GM21717 (cell line): Measurements from ENCODE around the gene ANAPC4.
A peak's percentile ranks its signal among the peaks of the same experiment; 100 is the strongest.

ENCODE experiments used
- ATAC-seq: cut with Tn5 transposase; IDR thresholded peaks from one replicate; pipeline ENCODE4 v1.9.1; 2021; ENCODE audit warnings: mild to moderate bottlenecking, moderate library complexity; ENCODE audit not compliant: unreplicated experiment

The ANAPC4 gene

GRCh38 chr4:25430630-25431029 lies 53.6 kb downstream of the ANAPC4 start:
- no peak for ATAC-seq

GRCh38 chr4:25433966-25434827 lies 57.1 kb downstream of the ANAPC4 start:
- no peak for ATAC-seq

- no peak for ATAC-seq
These were observed 60.9 kb downstream of the ANAPC4 start for GRCh38 chr4:25437926-25438325.

DNA sequence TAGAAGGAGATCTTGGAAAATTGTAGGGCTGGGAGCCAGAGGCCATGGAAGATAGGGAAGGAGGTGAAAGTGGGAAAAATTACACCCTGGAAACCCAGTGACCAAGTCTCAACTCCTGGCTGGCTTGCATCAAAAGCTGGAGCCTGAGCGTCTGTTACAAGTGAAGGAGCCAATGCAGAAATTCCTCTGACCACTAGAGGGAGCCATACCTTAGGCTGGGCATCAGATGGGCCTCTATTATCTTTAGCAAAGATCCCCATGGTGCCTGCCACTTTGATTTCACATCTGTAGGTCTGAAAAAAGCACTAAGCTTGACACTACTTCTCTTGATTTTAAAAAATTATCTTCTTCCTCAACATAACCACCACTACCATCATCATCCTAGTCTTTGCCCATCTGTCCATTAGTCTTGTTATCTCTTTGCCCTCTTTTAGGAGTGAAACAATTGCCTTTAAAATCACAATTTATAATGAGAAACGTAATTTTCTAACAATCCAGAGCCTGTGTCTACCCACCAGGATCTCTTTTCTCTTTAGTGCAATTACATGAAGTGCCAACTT lies 62.9 kb downstream of the ANAPC4 start:
- ATAC-seq: peak; percentile 80

GRCh38 chr4:25440478-25441030 lies 63.5 kb downstream of the ANAPC4 start:
- no peak for ATAC-seq

- no peak for ATAC-seq
These were observed 64.6 kb downstream of the ANAPC4 start for GRCh38 chr4:25441519-25442117.

DNA sequence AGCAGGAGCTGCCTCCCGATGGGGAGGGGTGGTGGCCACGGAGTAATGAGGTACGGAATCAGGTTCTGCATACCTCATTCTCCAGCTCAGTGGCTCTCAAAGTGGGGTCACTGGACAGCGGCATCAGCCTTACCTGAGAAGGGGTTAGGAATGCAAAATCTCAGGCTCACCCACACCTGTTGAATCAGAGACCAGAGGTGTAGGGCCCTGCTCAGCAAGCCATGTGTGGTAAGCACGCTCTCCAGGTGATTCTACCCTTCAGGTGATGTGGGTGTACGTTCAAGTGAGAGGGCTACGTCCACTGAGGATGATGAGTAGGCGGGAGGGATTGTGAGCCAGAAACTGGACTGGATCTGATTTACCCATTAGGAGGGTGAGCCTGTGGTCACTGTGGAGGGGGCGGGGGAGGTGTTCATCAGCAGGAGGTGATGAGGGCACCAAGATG lies 65.8 kb downstream of the ANAPC4 start:
- no peak for ATAC-seq

- ATAC-seq: no peak
These were observed 66.8 kb downstream of the ANAPC4 start for GRCh38 chr4:25443851-25444250.

- ATAC-seq: no peak
These were observed 69.5 kb downstream of the ANAPC4 start for GRCh38 chr4:25446611-25447010.

DNA sequence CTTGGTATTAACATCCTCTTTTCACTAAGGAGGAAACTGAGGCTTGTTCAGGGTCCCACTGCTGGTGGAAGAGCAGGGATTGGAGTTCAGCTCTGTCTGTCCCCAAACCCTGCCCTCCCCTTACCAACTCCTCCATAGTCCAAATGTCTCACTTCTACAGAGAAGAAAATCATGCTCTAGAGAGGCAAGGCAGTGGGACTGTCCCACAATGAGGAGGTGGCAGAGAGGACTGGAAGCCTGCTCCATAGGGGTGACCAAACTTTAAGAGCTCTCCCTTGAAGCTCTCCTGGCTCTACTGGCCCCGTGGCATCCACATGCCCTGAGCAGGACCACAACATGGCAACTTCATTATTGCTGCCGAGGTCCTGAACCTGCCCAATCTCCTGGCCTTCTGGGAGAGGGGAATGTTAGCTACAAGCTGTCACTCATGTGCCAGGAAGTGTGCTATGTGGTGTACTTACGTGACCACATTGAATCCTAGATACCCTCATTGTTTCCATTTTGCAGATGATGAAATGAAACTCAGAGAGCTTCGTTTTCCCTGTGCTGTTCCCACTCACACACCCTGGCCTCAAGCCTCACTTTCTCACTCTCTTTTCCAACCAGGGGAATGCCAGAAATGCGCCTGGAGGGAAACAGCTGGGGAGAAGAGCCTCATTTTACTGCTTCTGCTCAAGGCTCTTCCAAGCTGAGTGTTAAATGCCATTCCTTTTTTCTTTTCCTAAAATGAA lies 71.5 kb downstream of the ANAPC4 start:
- no peak for ATAC-seq

DNA sequence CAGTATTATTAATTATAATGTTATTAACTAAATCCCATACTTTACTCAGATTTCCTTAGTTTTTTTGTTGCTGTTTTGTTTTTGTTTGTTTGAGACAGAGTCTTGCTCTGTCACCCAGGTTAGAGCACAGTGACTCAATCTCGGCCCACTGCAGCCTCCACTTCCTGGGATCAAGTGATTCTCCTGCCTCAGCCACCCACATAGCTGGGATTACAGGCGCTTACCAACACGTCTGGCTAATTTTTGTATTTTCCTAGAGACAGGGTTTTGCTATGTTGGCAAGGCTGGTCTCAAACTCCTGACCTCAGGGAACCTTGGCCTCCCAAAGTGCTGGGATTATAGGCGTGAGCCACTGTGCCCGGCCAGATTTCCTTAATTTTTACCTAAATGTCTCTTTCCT lies 72.2 kb downstream of the ANAPC4 start:
- no peak for ATAC-seq

GRCh38 chr4:25449688-25450087 lies 72.6 kb downstream of the ANAPC4 start:
- peak; percentile 63 for ATAC-seq

DNA sequence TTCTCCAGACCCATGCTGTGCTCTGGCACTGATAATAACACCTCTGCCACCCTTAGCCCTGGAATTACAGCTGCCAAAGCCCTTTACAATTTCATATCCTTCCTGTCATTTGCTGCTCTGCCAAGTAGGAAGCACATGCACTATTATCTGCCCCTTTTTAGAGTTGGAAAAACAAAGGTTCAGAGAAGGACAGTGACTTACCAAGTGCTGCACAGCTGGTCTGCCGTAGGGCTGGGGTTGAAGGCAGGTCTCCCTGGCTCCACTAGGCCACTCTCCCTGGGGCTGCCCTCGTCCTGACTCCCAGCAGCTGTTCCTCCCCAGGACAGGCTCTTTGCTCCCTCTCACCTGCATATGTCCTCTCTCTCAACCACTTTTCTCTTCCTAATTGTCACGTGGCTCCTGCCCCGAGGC lies 73.4 kb downstream of the ANAPC4 start:
- ATAC-seq: no peak

GRCh38 chr4:25451676-25452075 lies 74.6 kb downstream of the ANAPC4 start:
- ATAC-seq: no peak

GRCh38 chr4:25452081-25452480 lies 75.0 kb downstream of the ANAPC4 start:
- ATAC-seq: no peak

GRCh38 chr4:25454476-25454875 lies 77.4 kb downstream of the ANAPC4 start:
- ATAC-seq: no peak

DNA sequence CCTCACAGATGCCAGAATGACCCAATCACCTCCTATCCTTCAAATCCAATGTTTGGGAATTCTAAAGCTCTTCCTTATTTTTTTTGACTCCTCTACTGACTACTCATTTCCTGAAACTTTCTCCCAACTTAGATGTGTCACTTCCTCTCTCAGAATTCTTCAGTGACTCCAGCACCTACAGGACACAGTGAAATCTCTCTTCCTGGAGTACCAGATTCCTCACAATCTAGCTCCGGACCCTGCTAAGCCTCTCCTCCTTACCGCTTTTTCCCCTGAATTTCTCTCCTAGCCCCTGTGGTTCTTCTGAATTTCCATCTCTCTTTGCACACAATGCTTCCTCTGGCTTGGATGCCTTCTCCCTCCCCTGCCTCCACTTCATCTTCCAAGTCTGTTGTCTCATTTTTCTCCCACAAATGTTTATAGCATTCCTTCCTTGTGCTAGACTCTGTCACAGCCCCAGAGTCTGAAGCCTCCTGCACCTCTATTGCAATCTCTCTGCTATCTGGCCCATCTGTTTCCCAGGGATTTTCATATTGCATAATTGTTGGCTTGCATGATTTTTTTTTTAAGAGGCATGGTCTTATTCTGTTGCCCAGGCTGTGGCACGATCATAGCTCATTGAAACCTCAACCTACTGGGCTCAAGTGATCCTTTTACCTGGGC lies 80.1 kb downstream of the ANAPC4 start:
- ATAC-seq: no peak

DNA sequence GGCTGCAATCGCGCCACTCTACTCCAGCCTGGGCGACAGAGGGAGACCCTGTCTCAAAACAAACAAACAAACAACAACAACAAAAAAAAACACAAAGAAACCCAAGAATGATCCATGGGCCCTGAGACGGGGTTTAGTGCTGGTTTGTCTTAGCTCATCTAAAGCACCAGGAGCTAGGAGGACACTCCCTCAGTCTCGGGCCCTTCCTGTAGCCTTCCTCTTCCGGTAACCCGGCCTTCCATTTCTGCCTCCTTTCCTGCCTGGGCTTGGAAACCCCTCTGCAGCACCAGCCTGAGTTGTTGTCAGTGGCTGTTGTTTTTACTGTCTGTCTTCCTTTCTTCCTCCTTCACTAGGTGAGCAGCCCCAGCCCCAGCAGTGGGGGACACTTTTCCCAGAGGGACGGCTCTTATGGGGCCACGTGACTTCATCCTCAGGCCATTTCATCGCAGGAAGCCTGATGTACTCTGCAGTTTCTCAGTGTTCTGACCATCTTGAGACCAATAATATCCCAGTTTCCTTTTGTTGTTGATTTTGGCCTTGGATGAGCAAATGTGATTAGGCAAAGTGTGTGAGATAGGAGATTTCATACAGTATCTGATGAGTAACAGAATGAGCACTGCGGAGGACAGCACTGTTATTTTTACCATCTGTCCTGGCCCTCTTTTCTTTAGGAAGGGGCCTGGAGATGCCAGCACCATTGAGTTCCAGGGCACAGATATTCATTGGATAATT lies 90.1 kb downstream of the ANAPC4 start:
- ATAC-seq: no peak

DNA sequence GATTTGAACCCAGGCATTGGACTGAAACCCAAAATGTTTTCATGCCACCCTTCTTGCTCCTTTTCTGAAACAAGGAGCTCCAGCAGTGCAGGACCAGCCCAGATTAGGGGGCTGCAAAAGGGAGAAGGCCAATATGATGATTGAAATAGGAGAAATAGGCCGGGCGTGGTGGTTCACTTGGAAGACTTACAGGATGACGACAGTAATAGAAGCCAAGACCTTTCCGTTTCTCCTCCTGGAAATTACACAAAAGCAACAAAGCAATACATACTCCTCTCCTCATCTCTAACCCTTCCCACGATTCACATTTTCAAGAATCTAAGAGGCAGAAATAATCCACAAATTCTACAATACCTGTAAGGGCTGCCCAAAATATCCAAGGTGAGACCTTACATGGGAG lies 90.8 kb downstream of the ANAPC4 start:
- no peak for ATAC-seq
